Esophagus squamous epithelium (tissue), 4 donors: ENCODE measurements around the gene TLE3.

ENCODE experiments used
- POLR2A ChIP-seq, 4 donors: fragments of 450-650 bp; IDR thresholded peaks; one replicate each; pipeline ENCODE4 v1.6.1; 2017; ENCODE audit warnings: antibody characterized with exemption in 4 of 4, mild to moderate bottlenecking in 4 of 4, moderate library complexity in 3 of 4
- TF ChIP-seq, protein P1 (sequence below), 6 experiments: fragments of 450-650 bp in 4 of 6; fragments of 200-600 bp in 2 of 6; sonication (generic) in 2 of 6; IDR thresholded peaks; one replicate each; pipeline ENCODE4 v1.5.1; 2016 to 2019; ENCODE audit warnings: antibody characterized with exemption in 6 of 6, mild to moderate bottlenecking in 4 of 6, moderate library complexity in 4 of 6

DNA sequence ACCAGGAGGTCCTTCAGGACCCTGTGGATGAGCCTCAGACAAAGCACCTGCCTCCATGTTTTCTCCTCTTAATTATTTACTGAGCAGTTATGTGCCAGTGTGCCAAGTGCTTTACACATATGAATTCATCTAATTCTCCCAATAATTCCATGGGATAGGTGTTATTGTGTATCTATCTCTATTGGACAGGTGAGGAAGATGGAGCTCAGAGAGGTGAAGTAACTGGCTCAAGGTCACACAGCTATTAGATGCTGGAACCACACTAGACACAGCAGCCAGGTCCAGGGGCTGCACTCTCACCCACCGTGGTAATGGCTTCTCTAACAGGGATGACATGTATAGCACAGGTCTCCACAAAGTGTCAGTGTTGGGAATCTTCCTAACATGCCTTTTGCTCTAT is 70.2 kb downstream of the TLE3 start:
- TF ChIP-seq, protein P1, sequence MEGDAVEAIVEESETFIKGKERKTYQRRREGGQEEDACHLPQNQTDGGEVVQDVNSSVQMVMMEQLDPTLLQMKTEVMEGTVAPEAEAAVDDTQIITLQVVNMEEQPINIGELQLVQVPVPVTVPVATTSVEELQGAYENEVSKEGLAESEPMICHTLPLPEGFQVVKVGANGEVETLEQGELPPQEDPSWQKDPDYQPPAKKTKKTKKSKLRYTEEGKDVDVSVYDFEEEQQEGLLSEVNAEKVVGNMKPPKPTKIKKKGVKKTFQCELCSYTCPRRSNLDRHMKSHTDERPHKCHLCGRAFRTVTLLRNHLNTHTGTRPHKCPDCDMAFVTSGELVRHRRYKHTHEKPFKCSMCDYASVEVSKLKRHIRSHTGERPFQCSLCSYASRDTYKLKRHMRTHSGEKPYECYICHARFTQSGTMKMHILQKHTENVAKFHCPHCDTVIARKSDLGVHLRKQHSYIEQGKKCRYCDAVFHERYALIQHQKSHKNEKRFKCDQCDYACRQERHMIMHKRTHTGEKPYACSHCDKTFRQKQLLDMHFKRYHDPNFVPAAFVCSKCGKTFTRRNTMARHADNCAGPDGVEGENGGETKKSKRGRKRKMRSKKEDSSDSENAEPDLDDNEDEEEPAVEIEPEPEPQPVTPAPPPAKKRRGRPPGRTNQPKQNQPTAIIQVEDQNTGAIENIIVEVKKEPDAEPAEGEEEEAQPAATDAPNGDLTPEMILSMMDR (IDR thresholded peaks at IDR 0.05), result no peak
- TF ChIP-seq POLR2A (IDR thresholded peaks at IDR 0.05), result no peak
